Measurements from ENCODE around the gene SGCD.

SGCD gene

GRCh38 chr5:156527611-156528010, 200.6 kb downstream of the SGCD start:
- Histone ChIP-seq H3K9me3 (ENCODE audit: control insufficient read depth, insufficient read depth, low read depth, low read length) (no peaks in the 10 kb centered on the region), H3K27ac (ENCODE audit: extremely low read depth, low read depth, low read length) (no peak overlapping the region), H3K4me1 (ENCODE audit: control insufficient read depth, insufficient read depth, low read length) (no peaks in the 10 kb centered on the region), H3K4me3 (ENCODE audit: low read depth, low read length) (no peak overlapping the region), H3K36me3 (ENCODE audit: control insufficient read depth in 2 of 2, insufficient read depth in 1 of 2, low read length in 2 of 2) (no peaks in the 10 kb centered on the region)
- ChIA-PET POLR2A (no interaction called here), CTCF (no interaction called here)
- TF ChIP-seq ZNF391 (tag by site-specific recombination; IDR thresholded peaks at IDR 0.05; ENCODE audit: borderline replicate concordance, low read depth): no peak
- TF ChIP-seq ZNF610 (tag by site-specific recombination; IDR thresholded peaks at IDR 0.05; ENCODE audit: borderline replicate concordance): no peak
- no peak for TF ChIP-seq ZFP41 (tag by site-specific recombination; IDR thresholded peaks at IDR 0.05; ENCODE audit: borderline replicate concordance)
- no peak for TF ChIP-seq ZNF704 (tag by site-specific recombination; IDR thresholded peaks at IDR 0.05)
- no peak for TF ChIP-seq ZNF10 (tag by site-specific recombination; IDR thresholded peaks at IDR 0.05)
- no peak for TF ChIP-seq ZNF138 (tag by site-specific recombination; IDR thresholded peaks at IDR 0.05; ENCODE audit: borderline replicate concordance)
- TF ChIP-seq KLF10 (tag by site-specific recombination; IDR thresholded peaks at IDR 0.05): no peak
- TF ChIP-seq RBAK (tag by site-specific recombination; IDR thresholded peaks at IDR 0.05): no peak
- TF ChIP-seq ZBTB26 (tag by site-specific recombination; optimal IDR thresholded peaks at IDR 0.05): no peak
- TF ChIP-seq ZNF48 (tag by site-specific recombination; IDR thresholded peaks at IDR 0.05): no peak
- TF ChIP-seq ZNF747 (tag by site-specific recombination; IDR thresholded peaks at IDR 0.05): no peak
- no peak for TF ChIP-seq ZNF24 (tag by site-specific recombination; IDR thresholded peaks at IDR 0.05)
- TF ChIP-seq SP3 (tag by site-specific recombination; IDR thresholded peaks at IDR 0.05): no peak
- no peak for TF ChIP-seq KLF16 (tag by site-specific recombination; IDR thresholded peaks at IDR 0.05)
- no peak for TF ChIP-seq MYNN (tag by site-specific recombination; IDR thresholded peaks at IDR 0.05; ENCODE audit: borderline replicate concordance)
- no peak for TF ChIP-seq ZNF354C (tag by site-specific recombination; IDR thresholded peaks at IDR 0.05; ENCODE audit: borderline replicate concordance, low read depth)

GRCh38 chr5:156528673-156529072, 201.7 kb downstream of the SGCD start:
- ChIA-PET CTCF (interaction anchor here (0.7 kb wide), 1 partner anchor 75 kb away, joined by 4 read pairs; no protein-coding TSS in a partner anchor), POLR2A (no interaction called here)
- Histone ChIP-seq H3K36me3 (ENCODE audit: control insufficient read depth in 2 of 2, insufficient read depth in 1 of 2, low read length in 2 of 2) (no peaks in the 10 kb centered on the region), H3K9me3 (ENCODE audit: control insufficient read depth, insufficient read depth, low read depth, low read length) (no peaks in the 10 kb centered on the region), H3K4me3 (ENCODE audit: low read depth, low read length) (no peak overlapping the region), H3K4me1 (ENCODE audit: control insufficient read depth, insufficient read depth, low read length) (no peaks in the 10 kb centered on the region), H3K27ac (ENCODE audit: extremely low read depth, low read depth, low read length) (no peak overlapping the region)
- no peak for TF ChIP-seq CTCF (tag by site-specific recombination; IDR thresholded peaks at IDR 0.05)
- TF ChIP-seq REPIN1 (tag by site-specific recombination; IDR thresholded peaks at IDR 0.05; ENCODE audit: low read depth): no peak
- TF ChIP-seq FEZF1 (tag by site-specific recombination; IDR thresholded peaks at IDR 0.05): no peak
- TF ChIP-seq PRDM4 (tag by site-specific recombination; IDR thresholded peaks at IDR 0.05): no peak
- no peak for TF ChIP-seq ZNF621 (tag by site-specific recombination; IDR thresholded peaks at IDR 0.05)
- no peak for TF ChIP-seq ZNF391 (tag by site-specific recombination; IDR thresholded peaks at IDR 0.05; ENCODE audit: borderline replicate concordance, low read depth)
- no peak for TF ChIP-seq ZBTB26 (tag by site-specific recombination; optimal IDR thresholded peaks at IDR 0.05)
- TF ChIP-seq ZNF626 (tag by site-specific recombination; IDR thresholded peaks at IDR 0.05): no peak
- TF ChIP-seq KLF7 (tag by site-specific recombination; IDR thresholded peaks at IDR 0.05; ENCODE audit: borderline replicate concordance): no peak
- TF ChIP-seq ZNF501 (tag by site-specific recombination; IDR thresholded peaks at IDR 0.05): no peak
- no peak for TF ChIP-seq ZBTB48 (tag by site-specific recombination; IDR thresholded peaks at IDR 0.05)
- TF ChIP-seq ZNF664 (tag by site-specific recombination; IDR thresholded peaks at IDR 0.05): no peak
- TF ChIP-seq ZNF112 (tag by site-specific recombination; IDR thresholded peaks at IDR 0.05): no peak
- TF ChIP-seq ZNF704 (tag by site-specific recombination; IDR thresholded peaks at IDR 0.05): no peak

Data from HEK293 (cell line).